SHP77 treated with DMSO at 0.1 percent for 48 hours (cell line): Measurements from ENCODE around the gene CRYGB.
"Not testable (repeated sequence)": the region's sequence is repeated elsewhere in the genome, so short reads cannot be mapped to it uniquely, and the experiment has no call there.

ENCODE experiments used
- DNase-seq: peaks from one replicate; lab custom pipeline; 2025; lab: John Stamatoyannopoulos, UW

Gene CRYGB

GRCh38 chr2:208112969-208113368 is 33.0 kb downstream of the CRYGB start:
- no peak for DNase-seq

- not testable (repeated sequence) for DNase-seq
Measured at GRCh38 chr2:208112273-208112745, 33.6 kb downstream of the CRYGB start.

GRCh38 chr2:208103616-208104015 is 42.3 kb downstream of the CRYGB start:
- no peak for DNase-seq

DNA sequence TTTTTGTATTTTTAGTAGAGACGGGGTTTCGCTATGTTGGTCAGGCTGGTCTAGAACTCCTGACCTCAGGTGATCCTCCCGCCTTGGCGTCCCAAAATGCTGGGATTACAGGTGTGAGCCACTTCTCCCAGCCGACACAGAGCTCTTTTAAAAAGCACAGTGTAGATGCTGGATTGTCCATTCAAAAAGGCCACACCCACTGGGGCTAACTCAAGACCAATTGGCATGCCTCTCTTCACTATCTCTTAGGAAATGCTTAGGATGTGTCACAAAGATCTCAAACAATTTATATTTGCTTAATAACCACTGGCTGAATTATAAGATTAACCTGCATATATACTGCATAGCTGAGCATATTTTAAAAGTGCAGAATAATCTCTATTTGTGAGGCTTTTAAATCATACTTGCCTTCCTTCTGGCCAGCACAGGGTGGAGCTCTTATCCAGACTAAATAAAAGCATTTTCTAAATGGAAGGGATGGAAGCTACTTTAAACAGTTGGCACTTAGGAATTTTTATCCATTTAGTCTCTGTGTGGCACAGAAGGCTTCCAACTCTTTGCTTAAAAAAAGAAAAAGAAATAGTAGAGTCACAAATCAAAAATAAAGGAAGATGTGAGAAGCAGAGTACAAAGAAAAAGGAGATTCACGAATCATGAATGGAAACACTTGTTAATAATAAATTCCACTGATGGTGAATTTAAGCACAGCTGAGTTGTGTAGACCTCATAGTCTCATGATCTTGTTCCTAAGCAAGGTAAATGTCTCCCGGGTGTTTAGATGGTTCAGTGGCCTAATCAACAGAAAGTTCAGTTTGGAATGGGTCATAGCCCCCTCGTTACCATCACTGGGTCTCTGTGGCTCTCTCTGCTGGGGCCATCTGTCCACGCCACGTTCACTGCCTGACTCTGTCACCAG is 44.0 kb downstream of the CRYGB start:
- no peak for DNase-seq

DNA sequence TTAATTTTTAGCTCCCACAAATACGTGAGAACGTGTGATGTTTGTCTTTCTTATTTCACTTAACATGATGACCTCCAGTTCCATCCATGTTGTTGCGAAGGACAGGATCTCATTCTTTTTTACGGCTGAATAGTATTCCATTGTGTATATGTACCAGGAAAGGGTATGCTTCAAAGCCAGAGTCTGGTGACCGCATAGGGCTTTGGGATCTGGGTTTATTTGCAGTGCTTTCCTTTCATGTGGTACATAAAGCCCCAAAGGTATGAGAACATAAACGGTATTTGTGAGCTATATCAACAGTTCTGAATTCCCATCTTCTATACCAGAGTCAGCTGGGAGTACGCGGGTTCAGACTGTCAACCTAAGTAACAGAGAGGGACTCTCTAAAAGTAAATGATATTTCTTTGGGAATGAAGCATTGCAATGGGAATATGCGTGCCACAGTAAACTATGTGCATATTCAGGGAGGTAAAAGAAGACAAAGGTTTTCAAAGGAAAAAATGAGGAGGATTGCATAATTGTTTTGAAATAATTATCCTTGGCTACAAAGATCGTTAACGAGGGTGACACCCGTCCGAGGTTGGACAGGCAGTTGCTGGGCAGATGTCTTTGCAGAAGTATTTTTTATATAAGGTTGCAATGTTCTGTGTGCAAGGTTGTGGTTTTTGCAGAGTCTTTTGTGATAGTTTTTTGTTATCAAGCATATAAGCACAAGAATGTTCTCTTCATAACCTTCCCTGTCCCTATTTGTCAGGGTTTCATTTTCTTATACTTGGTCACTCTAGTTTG is 46.1 kb downstream of the CRYGB start:
- DNase-seq: no peak

GRCh38 chr2:208098701-208099100 is 47.3 kb downstream of the CRYGB start:
- not testable (repeated sequence) for DNase-seq

- DNase-seq: no peak
Measured at GRCh38 chr2:208098267-208098666, 47.7 kb downstream of the CRYGB start.

- no peak for DNase-seq
Measured at GRCh38 chr2:208097801-208098200, 48.2 kb downstream of the CRYGB start.

DNA sequence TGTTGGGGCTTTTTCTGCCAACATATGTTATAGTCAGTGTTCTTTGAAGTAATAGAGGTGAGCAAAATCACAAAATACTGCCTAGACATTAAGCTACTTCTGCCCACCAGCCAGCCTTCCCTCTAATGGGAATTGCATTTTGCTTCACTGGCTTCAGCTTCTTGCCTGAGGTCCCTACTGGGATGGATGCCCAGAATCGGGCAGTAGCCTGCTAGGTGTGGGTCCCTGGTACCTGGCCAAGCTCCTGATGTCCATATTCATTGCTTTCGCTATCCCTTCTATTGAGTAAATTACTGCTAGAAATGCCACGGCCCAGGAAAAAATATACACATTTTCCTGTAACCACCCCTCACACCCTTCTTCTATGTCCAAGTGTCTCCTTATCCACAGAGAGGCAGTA is 48.6 kb downstream of the CRYGB start:
- no peak for DNase-seq

DNA sequence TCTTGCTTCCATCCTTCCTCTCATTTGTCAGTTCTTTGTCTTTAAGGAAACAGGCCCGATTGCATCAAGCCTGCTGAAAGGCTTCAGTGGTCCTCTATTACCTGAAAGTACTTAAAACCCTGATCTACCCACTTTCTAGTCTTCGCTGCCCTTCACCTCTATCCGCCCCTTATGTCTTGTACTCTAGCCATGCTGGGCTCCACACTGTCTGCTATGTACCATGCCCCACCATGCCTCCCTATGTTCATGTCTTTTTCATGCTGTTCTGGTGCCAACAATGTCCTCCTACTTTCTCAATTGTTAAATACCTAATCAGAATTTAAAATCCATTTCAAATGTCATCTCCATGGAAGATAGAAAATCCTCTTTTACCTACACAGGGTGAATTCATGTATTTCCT is 49.9 kb downstream of the CRYGB start:
- no peak for DNase-seq

DNA sequence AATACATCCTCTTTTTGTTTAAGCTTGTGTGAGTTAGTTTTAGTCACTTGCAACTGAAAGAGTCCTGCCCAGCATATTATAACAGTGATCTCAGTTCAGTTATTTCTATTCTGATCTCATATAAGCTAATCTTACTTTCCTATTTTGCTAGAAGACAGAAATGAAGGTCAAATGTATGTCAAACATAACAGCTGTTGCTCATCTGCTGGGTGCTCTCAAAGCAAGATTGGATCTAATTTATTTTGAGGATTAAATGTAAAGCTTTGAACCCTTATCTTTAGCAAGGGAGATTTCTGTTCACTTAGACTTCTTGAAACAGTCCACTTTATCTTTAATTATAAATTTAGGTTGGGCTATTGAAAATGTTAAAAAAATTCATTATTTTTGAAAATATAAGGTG is 52.8 kb downstream of the CRYGB start:
- DNase-seq: no peak
